OCI-M2 (cell line): Measurements from ENCODE around the gene PCNT.

Experiments
- DNase-seq: peaks from one replicate; lab custom pipeline; 2025; ENCODE audit not compliant: unreplicated experiment; lab: John Stamatoyannopoulos, UW

PCNT gene

GRCh38 chr21:46471514-46471913, 147.6 kb downstream of the PCNT start:
- no peak for DNase-seq

- DNase-seq, result no peak
Measured at GRCh38 chr21:46472246-46472645, 148.3 kb downstream of the PCNT start.

DNA sequence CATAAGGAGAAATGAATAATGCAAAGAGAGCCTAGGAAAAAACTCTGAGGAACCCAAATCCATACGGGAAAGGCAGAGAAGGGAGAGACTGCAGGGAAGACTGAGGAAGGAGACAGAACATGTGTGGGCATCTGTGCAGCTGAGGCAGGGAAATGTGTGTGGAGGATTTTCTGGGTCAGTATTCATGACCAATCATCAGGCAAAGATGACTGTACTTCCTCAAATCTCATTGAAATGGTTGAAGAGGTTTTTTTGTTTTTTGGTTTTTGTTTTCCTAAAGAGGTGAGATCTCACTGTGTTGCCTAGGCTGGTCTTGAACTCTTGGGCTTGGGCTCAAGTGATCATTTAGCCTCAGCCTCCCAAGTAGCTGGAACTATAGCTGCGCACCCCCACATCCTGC, 150.4 kb downstream of the PCNT start:
- DNase-seq, result no peak

DNA sequence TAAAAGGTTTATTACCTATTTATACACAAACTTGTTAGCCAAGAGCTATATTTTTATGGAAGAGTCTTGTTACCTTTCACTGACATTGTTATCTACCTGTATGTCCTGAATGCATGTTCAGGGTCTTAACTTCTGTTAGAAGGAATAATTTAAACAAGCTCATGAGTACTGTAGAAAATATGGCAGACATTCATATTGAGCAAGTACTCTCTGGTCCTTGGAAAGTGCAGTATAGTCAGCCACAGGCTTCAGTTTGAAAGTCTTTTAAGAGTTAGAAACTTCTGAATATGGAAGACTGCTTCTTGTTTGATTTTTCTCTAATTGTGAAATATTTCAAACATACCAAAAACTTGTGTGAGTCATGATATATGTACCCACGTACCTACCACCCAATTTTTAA, 151.3 kb downstream of the PCNT start:
- DNase-seq, result no peak

GRCh38 chr21:46477765-46478164, 153.8 kb downstream of the PCNT start:
- DNase-seq, result no peak

GRCh38 chr21:46478910-46479309, 155.0 kb downstream of the PCNT start:
- no peak for DNase-seq

- no peak for DNase-seq
Measured at GRCh38 chr21:46480466-46480865, 156.5 kb downstream of the PCNT start.

- DNase-seq, result no peak
Measured at GRCh38 chr21:46482225-46482845, 158.4 kb downstream of the PCNT start.

DNA sequence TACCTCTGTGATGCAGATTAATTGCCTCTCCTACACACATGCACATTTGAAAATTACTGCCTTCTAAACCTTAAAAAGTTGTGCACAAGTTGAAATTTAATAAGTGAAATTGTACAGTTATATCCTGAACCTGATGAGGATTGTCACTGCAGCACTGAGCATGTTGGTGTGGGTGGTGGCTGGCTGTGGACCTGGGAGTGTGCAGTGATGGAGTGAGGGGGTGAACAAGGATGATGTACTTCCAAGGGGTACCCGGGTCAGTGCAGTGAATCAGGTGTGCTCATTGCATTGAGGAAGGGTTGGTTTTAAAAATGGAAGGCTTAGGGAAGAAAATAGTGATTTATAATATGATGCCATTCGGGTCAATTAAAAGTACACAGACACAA, 158.9 kb downstream of the PCNT start:
- no peak for DNase-seq

GRCh38 chr21:46483300-46484295, 159.6 kb downstream of the PCNT start:
- DNase-seq, result no peak

- no peak for DNase-seq
Measured at GRCh38 chr21:46486481-46487126, 162.6 kb downstream of the PCNT start.

DNA sequence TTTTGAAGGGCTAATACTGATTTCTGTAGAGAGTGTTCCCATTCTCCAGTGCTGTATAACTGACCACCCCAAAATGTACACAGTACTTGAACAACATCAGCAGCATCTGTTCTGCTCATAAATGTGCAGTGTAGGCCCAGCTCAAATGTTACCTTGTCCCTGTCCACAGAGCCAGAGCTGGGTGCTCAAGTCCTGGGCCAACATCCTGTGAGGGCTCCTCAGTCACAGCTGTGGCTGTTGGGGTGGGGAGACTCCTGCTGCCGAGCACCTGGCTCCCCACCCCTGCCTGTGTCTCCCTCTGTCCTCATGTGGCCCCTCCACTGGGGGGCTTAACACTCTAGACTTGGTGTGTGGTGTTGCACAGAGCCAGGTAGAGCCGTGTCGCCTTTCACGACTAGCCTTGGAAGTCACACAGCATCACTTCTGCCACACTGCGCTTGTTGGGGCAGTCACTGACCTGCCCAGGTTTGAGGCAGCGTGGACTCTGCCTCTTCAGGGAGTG, 165.3 kb downstream of the PCNT start:
- no peak for DNase-seq

- no peak for DNase-seq
Measured at GRCh38 chr21:46489800-46490199, 165.8 kb downstream of the PCNT start.

DNA sequence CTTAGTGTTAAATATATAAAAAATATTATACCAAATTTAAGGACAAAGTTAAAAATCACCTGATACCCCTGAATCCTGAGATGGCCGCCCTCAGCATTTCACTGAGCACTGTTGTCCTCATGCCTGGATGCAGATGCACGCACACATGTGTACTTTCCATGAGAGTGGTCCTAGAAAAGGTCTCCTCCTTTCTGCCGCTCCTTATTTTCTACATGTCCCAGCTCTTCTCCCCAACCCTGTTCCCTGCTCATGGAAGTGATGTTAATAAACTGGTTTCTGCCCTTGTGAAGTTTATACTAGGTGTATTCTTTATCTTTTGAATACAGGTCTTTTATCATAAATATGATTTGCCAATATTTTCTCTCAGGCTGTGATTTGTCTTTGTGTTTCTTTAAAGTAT, 167.6 kb downstream of the PCNT start:
- no peak for DNase-seq

DNA sequence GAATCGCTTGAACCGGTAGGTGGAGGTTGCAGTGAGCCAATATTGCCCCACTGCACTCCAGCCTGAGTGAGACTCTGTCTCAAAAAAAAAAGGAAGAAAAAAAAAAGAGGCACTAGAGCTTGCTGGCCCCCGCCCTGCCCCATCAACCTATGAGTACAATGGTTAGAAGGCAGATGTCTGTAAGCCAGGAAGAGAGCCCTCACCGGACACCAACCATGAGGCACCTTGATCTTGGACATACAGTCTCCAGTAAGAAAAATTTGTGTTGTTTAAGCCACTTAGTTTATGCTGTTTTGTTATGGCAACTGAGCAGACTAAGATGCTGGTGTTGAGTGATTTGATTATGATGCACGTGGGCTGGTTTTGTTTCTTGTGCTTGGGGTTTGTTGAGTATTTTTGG, 168.9 kb downstream of the PCNT start:
- DNase-seq, result no peak

DNA sequence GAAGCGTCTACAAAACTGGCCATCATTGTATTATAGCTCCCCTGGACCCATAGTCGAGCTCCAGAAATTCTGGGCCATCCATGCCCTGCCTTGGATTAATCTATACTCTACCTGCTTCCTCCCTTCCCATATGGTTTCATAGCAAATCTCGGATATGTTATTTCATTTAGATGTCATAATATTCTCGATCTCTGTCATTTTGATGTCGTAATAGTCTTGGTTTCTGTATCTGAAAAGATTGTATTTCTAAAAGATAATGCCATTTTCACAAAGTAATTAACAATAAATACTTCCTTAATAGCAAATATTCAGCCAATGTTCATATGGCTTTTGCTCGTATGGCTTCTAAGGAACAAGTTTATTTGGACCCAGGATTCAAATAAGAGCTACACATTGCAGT, 169.9 kb downstream of the PCNT start:
- DNase-seq, result no peak
